Rectal smooth muscle tissue (tissue), 1 donor: ENCODE measurements around the gene SAMD8.
"Not testable (repeated sequence)": the region's sequence is repeated elsewhere in the genome, so short reads cannot be mapped to it uniquely, and the experiment has no call there.

Experiments
- H3K27ac ChIP-seq: one replicate; pipeline ENCODE4 v1.7.0; 2013; ENCODE audit warnings: low read depth, low read length, inconsistent platforms
- H3K27me3 ChIP-seq: one replicate; pipeline ENCODE4 v1.7.0; 2013; ENCODE audit warnings: low read length; ENCODE audit not compliant: control insufficient read depth, insufficient read depth
- H3K36me3 ChIP-seq: one replicate; pipeline ENCODE4 v1.7.0; 2013; ENCODE audit warnings: low read length; ENCODE audit not compliant: control insufficient read depth, insufficient read depth
- H3K4me1 ChIP-seq: one replicate; pipeline ENCODE4 v1.7.0; 2013; ENCODE audit warnings: low read length; ENCODE audit not compliant: control insufficient read depth, insufficient read depth
- H3K4me3 ChIP-seq: one replicate; pipeline ENCODE4 v1.7.0; 2013; ENCODE audit warnings: low read length
- H3K9ac ChIP-seq: one replicate; pipeline ENCODE4 v1.7.0; 2013; ENCODE audit warnings: low read length

Gene SAMD8

DNA sequence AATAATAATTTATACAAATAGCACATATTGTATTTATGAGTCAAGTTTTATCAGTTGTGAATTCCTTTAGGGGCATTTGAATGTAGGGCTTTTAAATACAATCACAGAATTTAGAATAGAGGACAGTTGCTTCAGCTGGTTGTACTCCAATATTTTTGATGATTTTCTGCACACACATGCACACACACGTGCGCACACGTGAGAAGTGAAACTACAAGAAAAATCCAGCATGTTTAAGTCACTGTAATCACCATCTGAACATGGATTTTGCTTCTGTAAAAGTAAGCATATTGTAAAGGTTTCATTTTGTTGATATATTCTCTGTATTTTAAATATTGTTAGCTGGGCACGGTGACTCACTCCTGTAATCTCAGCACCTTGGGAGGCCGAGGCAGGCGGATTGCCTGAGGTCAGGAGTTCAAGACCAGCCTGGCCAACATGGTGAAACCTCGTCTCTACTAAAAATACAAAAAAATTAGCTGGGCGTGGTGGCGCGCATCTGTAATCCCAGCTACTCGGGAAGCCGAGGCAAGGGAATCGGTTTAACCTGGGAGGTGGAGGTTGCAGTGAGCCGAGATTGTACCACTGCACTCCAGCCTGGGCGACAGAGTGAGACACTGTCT lies 8.1 kb downstream of the SAMD8 start:
- not testable (repeated sequence) for H3K27me3 ChIP-seq, H3K36me3 ChIP-seq, H3K4me1 ChIP-seq, H3K9ac ChIP-seq, H3K4me3 ChIP-seq, H3K27ac ChIP-seq

DNA sequence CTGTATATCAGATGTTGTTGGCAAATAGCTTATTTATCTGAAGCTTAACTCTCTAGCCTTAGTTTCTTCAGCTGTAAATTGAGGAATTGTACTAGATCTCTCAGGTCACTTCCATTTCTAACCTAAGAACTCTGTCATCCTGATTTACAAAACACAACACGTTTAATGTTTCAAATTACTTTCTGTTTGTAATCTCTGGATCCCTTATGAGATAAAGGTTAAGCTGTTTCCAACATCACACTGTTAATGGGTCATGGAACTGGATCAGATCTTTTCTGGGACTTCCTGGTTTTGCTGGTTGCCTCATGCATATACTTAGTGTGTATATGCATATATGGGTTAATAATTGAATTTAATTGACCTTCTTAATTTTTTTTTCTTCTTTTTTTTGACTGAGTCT lies 9.9 kb downstream of the SAMD8 start:
- Histone ChIP-seq H3K27ac (no peak overlapping the region), H3K4me3 (no peak overlapping the region), H3K36me3 (no peaks in the 10 kb centered on the region), H3K9ac (no peak overlapping the region), H3K27me3 (no peaks in the 10 kb centered on the region), H3K4me1 (no peaks in the 10 kb centered on the region)

DNA sequence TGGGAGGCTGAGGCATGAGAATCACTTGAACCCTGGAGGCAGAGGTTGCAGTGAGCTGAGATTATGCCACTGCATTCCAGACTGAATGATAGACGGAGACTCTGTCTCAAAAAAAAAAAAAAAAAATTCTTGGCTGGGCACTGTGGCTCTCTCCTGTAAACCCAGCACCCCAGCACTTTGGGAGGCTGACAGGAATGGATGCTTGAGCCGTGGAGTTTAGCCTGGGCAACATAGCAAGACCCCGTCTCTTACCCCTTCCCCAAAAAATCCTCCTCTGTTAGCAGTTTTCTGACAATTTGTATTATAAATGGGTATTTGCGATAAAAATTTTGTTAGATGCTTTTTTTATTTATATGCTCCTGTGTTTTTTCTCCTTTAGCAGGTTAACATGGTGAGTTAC lies 11.0 kb downstream of the SAMD8 start:
- peaks cover 1% of the 10 kb centered on the region for H3K4me1 ChIP-seq
- no peaks in the 10 kb centered on the region for H3K27me3 ChIP-seq
- H3K36me3 ChIP-seq = no peaks in the 10 kb centered on the region
- no peak overlapping the region for H3K9ac ChIP-seq
- no peak overlapping the region for H3K4me3 ChIP-seq
- H3K27ac ChIP-seq = no peak overlapping the region

DNA sequence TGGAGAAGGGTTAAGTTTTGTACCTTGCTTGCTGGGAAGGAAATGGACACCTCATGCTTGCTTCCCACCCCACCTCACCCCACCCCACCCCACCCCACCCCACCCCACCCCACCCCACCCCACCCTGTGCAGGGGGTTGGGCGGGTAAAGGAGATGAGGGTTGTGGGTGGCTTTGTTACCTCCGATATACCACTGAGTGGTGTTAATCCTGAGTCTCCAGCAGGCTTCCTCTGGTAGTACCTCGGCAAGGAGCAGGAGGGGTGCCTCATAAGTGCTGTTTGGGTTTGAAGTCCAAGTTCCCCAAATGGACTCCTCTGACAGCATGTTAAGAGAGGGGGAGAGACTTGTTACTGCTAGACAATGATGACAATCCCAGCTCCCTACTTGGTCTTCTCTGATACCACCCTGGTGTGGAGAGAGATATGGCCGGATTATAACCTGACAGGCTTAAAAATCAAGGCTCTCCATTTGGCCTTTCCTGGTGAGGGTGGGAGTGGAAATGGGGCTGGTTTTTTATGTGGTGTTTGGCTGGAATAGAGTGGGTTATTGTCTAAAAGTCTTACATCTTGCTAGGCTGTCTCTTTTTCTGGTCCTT lies 11.7 kb downstream of the SAMD8 start:
- Histone ChIP-seq H3K9ac (no peak overlapping the region), H3K36me3 (no peaks in the 10 kb centered on the region), H3K27ac (no peak overlapping the region), H3K27me3 (no peaks in the 10 kb centered on the region), H3K4me3 (no peak overlapping the region), H3K4me1 (peaks cover 4% of the 10 kb centered on the region)

DNA sequence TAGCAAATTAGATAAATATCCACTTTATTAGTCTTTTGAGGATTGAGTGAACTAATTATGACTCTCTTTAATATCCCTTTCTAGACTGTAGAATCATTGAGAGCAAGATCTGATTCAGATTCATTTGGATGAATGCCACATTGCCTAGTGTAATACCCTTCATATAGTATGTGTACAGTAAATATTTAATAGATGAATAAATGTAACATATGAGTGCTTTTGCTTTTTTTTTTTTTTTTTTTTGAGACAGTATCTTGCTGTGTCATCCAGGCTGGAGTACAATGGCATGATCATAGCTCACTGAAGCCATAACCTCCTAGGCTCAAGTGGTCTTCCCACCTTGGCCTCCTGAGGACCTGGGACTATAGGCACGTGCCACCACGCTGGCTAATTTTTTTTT lies 14.8 kb downstream of the SAMD8 start:
- H3K4me1 ChIP-seq = peaks cover 10% of the 10 kb centered on the region

DNA sequence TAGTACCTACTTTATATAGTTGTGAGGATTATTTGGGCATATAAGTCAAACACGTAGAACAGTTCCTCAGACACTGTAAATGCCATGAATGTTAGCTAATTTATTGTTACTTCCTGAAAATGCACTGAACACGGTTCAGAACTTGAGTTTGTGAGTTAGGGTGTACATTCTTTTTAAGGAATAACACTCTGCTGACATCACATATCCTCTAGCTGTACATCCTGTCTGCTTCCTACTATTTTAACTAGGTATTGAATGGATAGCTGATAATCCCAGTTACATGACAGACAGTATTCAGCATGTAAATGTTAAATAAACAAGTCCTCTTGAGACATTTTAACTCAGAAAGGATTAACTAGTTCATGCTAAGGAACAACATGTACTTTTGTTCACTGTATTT lies 16.0 kb downstream of the SAMD8 start:
- peaks cover 10% of the 10 kb centered on the region for H3K4me1 ChIP-seq
- H3K27me3 ChIP-seq = no peaks in the 10 kb centered on the region
- H3K27ac ChIP-seq = no peak overlapping the region
- H3K9ac ChIP-seq = no peak overlapping the region
- H3K36me3 ChIP-seq = no peaks in the 10 kb centered on the region
- no peak overlapping the region for H3K4me3 ChIP-seq

More for the DNA sequence above, 14.8 kb downstream of the SAMD8 start:
- Histone ChIP-seq H3K9ac (no peak overlapping the region), H3K27me3 (no peaks in the 10 kb centered on the region), H3K27ac (no peak overlapping the region), H3K4me3 (no peak overlapping the region), H3K36me3 (no peaks in the 10 kb centered on the region)

DNA sequence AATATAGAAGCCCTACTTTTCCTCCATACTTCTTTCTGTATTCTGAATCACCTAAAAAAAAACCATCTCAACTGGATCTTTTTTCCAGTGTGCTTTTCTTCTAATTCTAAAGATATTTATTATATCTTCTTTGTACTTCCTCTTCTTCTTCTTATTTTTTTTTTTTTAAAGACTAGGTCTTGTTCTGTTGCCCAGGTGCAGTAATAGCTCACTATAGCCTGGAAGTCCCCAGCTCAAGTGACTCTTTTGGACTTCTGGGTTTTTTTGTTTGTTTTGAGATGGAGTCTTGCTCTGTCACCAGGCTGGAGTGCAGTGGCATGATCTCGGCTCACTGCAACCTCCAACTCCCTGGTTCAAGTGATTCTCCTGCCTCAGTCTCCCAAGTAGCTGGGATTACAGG lies 17.5 kb downstream of the SAMD8 start:
- H3K9ac ChIP-seq = not testable (repeated sequence)

DNA sequence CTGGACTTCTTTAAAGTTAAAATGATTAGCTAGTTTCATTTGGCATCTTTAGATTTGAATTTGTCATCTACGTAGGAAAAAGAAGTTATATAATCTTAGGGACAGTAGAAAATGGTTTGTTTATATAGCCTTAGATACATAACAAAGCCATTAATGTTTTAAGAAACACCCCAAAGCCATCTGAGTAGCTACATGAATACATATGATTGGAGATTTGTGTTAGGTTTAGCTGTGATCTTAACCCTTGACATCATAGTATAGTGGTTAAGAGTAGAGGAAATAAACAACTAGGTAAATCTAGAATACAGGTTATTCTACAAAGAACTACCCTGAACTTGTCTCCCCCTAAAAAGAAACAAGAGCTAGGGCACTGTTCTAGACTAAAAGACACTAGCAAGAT lies 18.1 kb downstream of the SAMD8 start:
- no peaks in the 10 kb centered on the region for H3K27me3 ChIP-seq
- H3K4me3 ChIP-seq = no peak overlapping the region
- no peak overlapping the region for H3K27ac ChIP-seq
- no peak overlapping the region for H3K9ac ChIP-seq
- peaks cover 10% of the 10 kb centered on the region for H3K4me1 ChIP-seq
- no peaks in the 10 kb centered on the region for H3K36me3 ChIP-seq

More for the DNA sequence above, 17.5 kb downstream of the SAMD8 start:
- not testable (repeated sequence) for H3K36me3 ChIP-seq, H3K27ac ChIP-seq, H3K4me3 ChIP-seq, H3K27me3 ChIP-seq
- peaks cover 10% of the 10 kb centered on the region for H3K4me1 ChIP-seq

DNA sequence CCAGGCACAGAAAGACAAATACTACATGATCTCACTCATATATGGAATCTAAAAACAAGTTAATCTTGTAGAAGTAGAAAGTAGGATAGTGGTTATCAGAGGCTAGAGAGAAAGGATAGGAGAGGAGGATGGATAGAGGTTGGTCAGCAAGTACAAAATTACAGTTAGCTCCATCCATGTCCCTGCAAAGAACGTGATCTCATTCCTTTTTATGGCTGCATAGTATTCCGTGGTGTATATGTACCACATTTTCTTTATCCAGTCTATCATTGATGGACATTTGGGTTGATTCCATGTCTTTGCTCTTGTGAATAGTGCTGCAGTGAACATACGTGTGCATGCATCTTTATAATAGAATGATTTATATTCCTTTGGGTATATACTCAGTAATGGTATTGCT lies 22.2 kb downstream of the SAMD8 start:
- H3K27me3 ChIP-seq, H3K9ac ChIP-seq, H3K27ac ChIP-seq, H3K36me3 ChIP-seq, H3K4me3 ChIP-seq, H3K4me1 ChIP-seq: not testable (repeated sequence)

DNA sequence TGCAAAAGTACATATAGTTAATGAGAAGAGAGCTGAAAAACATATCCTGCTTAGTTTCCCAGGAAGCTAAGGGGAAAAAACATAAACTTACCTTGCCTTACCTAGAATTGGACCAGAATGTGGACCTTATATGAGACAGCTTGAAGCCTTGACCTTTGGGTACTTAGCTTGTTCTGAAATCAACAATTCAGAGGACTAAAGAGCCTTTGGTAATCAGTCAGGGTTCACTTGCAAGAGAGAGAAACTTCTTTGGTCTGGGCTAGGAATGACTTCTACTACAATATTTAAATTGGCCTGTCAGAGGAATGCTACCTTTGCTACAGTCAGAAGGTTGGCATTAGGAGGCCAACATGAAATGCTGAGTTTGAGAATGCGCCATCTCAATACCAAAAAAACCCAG lies 24.9 kb downstream of the SAMD8 start:
- Histone ChIP-seq H3K4me3 (no peak overlapping the region), H3K27ac (no peak overlapping the region), H3K36me3 (no peaks in the 10 kb centered on the region), H3K9ac (no peak overlapping the region), H3K27me3 (no peaks in the 10 kb centered on the region), H3K4me1 (no peaks in the 10 kb centered on the region)

DNA sequence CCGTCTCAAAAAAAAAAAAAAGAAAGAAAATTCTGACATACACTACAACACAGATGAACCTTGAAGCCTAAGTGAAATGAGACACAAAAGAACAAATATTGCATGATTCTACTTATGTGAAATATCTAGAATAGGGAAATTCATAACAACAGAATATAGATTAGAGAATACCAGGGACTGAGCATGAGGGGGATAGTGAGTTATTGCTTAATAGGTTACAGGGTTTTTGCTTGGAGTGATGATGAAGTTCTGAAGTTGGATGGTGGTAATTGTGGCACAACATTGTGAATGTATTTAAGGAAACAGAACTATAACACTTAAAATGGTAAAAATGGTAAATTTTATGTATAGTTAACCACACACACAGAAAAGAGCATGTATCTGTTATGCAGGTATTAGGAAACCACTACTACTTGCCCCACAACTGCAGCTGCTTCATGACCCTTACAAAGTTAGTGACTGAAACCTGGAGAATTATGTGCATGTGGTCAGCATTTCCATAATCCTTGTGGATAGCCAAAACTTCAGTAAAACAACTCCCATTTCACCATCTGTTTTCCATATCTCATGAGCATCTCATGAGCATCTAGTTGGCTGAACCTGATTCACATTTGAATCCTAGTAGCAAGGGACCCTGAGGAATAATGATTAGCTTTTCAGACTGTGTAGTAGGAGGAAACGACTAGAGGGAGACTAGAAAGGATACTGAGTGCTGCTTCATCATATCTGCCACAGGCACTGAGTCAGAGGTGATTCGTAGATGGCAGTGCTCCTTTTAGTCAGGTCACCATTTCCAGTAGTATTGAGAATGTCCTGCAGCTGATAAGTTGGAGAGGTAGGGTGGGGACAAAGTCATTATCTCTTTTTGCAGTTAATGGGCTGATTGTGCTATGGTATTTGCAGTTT lies 26.3 kb downstream of the SAMD8 start:
- Histone ChIP-seq H3K9ac (no peak overlapping the region), H3K27ac (no peak overlapping the region), H3K27me3 (no peaks in the 10 kb centered on the region), H3K4me1 (no peaks in the 10 kb centered on the region), H3K4me3 (no peak overlapping the region), H3K36me3 (no peaks in the 10 kb centered on the region)

DNA sequence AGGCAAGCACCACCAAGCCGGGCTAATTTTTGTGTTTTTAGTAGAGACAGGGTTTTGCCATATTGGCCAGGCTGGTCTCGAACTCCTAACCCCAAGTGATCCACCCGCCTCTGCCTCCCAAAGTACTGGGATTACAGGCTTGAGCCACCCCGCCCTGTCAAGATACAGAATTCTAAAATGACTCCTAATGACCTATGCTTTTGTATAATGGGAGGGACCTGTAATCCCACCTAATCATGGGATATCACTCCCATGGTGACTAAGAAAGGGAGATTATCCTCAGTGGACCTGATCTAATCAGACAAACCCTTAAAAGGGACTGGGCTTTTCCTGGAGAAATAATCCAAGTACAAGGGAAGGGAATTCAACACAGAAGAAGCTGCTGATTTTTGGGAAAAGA lies 28.8 kb downstream of the SAMD8 start:
- no peak overlapping the region for H3K4me3 ChIP-seq
- H3K27ac ChIP-seq = no peak overlapping the region
- no peak overlapping the region for H3K9ac ChIP-seq
- H3K4me1 ChIP-seq = peaks cover 2% of the 10 kb centered on the region
- H3K27me3 ChIP-seq = no peaks in the 10 kb centered on the region
- H3K36me3 ChIP-seq = no peaks in the 10 kb centered on the region
